Smooth muscle cell (in vitro differentiated cells): ENCODE results near the gene ADD1. TPM values are rescaled to one million over a fixed set of nuclear protein-coding genes. Genes with fewer than 3 reads are reported as not detected.

Experiments
- DNase-seq: peaks from one replicate; lab custom pipeline; 2025; ENCODE audit not compliant: unreplicated experiment; lab: John Stamatoyannopoulos, UW
- H2AFZ ChIP-seq: fragments of 200-600 bp; sonication (generic); 2 replicates; pipeline ENCODE4 v1.6.0; 2016; ENCODE audit warnings: antibody characterized with exemption, low read depth, mild to moderate bottlenecking
- H3F3A ChIP-seq: fragments of 200-600 bp; sonication (generic); 2 replicates; pipeline ENCODE4 v1.6.0; 2017; ENCODE audit warnings: antibody characterized with exemption, low read depth
- H3K27ac ChIP-seq: fragments of 200-600 bp; sonication (generic); 2 replicates; pipeline ENCODE4 v1.5.1; 2016; ENCODE audit warnings: low read depth, mild to moderate bottlenecking
- H3K27me3 ChIP-seq: fragments of 200-600 bp; sonication (generic); 2 replicates; pipeline ENCODE4 v1.6.1; 2016; ENCODE audit warnings: low read depth, mild to moderate bottlenecking
- H3K36me3 ChIP-seq: fragments of 200-600 bp; sonication (generic); 2 replicates; pipeline ENCODE4 v1.5.1; 2016; ENCODE audit warnings: low read depth
- H3K4me1 ChIP-seq: fragments of 200-600 bp; sonication (generic); 2 replicates; pipeline ENCODE4 v1.5.1; 2016; ENCODE audit warnings: low read depth
- H3K4me2 ChIP-seq: fragments of 200-600 bp; sonication (generic); 2 replicates; pipeline ENCODE4 v1.6.0; 2016; ENCODE audit warnings: mild to moderate bottlenecking
- H3K4me3 ChIP-seq: fragments of 200-600 bp; sonication (generic); 2 replicates; pipeline ENCODE4 v1.5.1; 2016; ENCODE audit warnings: mild to moderate bottlenecking
- H3K79me2 ChIP-seq: fragments of 200-600 bp; sonication (generic); 2 replicates; pipeline ENCODE4 v1.6.0; 2016; ENCODE audit warnings: low read depth, mild to moderate bottlenecking
- H3K9ac ChIP-seq: fragments of 200-600 bp; sonication (generic); 2 replicates; pipeline ENCODE4 v1.6.0; 2016; ENCODE audit warnings: low read depth
- H3K9me3 ChIP-seq: fragments of 200-600 bp; sonication (generic); replicated peaks from 2 replicates; pipeline ENCODE4 v1.5.1; 2016; ENCODE audit warnings: low read depth
- H4K20me1 ChIP-seq: fragments of 200-600 bp; sonication (generic); 2 replicates; pipeline ENCODE4 v1.6.0; 2016; ENCODE audit warnings: low read depth
- WGBS: methylation state at CpG from one replicate; pipeline ENCODE4 v1.1.7; 2016; ENCODE audit warnings: low lambda C conversion rate; 5-methylcytosine and 5-hydroxymethylcytosine counted together
- polyA plus RNA-seq: library from polyadenylated mRNA; unstranded; fragments of >200 nt; fragmentation: Nextera tagmentation; extraction: Ambion mirVana; gene quantifications from 2 replicates; pipeline ENCODE4 v1.2.1, GENCODE V29; 2016
- total RNA-seq: library from RNA; depleted of rRNA; stranded (reverse); fragments of >200 nt; gene quantifications from 2 replicates; pipeline ENCODE4 v1.2.3, GENCODE V29; 2014
- TF ChIP-seq, protein P1 (sequence below): fragments of 200-600 bp; sonication (generic); IDR thresholded peaks from 2 replicates; pipeline ENCODE4 v1.5.1; 2017; ENCODE audit warnings: borderline replicate concordance, mild to moderate bottlenecking, antibody characterized with exemption; ENCODE audit not compliant: insufficient read depth, poor library complexity, severe bottlenecking

The ADD1 gene
- total and polyA plus RNA-seq, 2 experiments from 2014 or later = 109 to 175 TPM

DNA sequence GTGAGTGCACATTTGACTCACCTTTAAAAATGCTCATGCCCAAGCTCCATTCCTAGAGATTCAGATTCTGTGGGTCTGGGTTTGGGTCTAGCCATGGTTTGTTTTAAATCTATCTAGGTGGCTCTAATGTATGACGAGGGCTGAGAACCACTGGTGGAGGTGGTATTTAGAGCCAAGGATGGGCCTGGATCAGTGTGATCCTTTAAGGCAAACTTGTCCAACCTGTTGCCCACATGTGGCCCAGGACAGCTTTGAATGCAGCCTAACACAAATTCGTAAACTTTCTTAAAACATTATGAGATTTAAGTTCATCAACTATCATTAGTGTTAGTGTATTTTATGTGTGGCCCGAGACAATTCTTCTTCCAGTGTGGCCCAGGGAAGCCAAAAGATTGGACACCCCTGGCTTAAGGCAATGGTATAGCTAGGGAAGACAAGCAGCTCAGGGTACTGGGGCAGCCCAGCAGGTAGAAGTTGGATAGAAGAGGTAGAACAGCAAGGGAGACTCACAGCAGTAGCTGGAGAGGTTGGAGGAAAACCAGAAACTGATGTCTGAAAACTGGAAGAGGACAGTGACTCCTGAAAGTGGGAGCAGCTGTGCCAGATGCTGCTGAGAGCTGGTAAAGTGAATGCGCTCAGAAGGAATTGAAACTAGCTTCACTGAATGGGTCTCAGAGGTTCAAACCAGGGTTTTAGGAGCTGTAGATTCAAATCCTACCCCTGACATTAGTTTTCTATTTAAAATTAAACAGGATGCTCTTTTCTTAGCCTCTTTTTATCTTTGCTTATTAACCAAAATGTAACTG lies 18.2 kb downstream of the ADD1 start:
- no peaks in the 10 kb centered on the region for H3K36me3 ChIP-seq
- peaks cover 48% of the 10 kb centered on the region for H3K4me1 ChIP-seq
- peaks cover 100% of the 10 kb centered on the region for H4K20me1 ChIP-seq
- peaks cover 17% of the 10 kb centered on the region for H3F3A ChIP-seq
- peak overlapping the region; percentile 57 for H3K4me2 ChIP-seq
- H3K79me2 ChIP-seq = peaks cover 100% of the 10 kb centered on the region
- TF ChIP-seq, protein P1, sequence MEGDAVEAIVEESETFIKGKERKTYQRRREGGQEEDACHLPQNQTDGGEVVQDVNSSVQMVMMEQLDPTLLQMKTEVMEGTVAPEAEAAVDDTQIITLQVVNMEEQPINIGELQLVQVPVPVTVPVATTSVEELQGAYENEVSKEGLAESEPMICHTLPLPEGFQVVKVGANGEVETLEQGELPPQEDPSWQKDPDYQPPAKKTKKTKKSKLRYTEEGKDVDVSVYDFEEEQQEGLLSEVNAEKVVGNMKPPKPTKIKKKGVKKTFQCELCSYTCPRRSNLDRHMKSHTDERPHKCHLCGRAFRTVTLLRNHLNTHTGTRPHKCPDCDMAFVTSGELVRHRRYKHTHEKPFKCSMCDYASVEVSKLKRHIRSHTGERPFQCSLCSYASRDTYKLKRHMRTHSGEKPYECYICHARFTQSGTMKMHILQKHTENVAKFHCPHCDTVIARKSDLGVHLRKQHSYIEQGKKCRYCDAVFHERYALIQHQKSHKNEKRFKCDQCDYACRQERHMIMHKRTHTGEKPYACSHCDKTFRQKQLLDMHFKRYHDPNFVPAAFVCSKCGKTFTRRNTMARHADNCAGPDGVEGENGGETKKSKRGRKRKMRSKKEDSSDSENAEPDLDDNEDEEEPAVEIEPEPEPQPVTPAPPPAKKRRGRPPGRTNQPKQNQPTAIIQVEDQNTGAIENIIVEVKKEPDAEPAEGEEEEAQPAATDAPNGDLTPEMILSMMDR = no peak
- H3K4me3 ChIP-seq = no peak overlapping the region
- peak overlapping the region; percentile 63 for H3K27ac ChIP-seq
- no peak for DNase-seq
- H3K9me3 ChIP-seq = no peaks in the 10 kb centered on the region
- H3K27me3 ChIP-seq = no peaks in the 10 kb centered on the region
- no peak overlapping the region for H3K9ac ChIP-seq
- WGBS = 78% methylated on average over 4 of the region's 4 CpGs
- H2AFZ ChIP-seq = no peak overlapping the region

DNA sequence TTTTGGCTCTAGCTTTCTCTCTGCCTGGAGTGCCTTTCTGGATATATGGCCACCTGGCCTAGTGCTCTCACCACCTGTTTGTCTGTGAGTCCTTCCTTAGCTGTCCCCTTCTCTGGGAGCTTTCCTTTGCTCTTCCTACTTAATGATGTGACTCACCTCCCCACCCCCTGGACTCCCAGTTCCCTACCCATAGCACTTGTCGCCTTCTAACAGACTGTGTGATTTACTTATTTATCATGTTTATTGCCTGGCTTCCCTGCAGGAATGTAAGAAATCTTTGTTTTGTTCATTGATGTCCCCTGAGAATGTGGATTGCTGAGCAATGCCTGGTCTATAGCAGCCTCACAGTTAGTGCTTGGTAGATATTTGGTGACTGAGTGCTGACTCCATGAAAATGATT lies 18.9 kb downstream of the ADD1 start:
- Histone ChIP-seq H3K4me2 (peak overlapping the region; percentile 11), H3K9me3 (no peaks in the 10 kb centered on the region), H3K4me3 (no peak overlapping the region), H3K27me3 (no peaks in the 10 kb centered on the region), H3K79me2 (peaks cover 100% of the 10 kb centered on the region), H3K4me1 (peaks cover 55% of the 10 kb centered on the region), H3K9ac (no peak overlapping the region), H3K27ac (peak overlapping the region; percentile 63), H4K20me1 (peaks cover 100% of the 10 kb centered on the region), H2AFZ (no peak overlapping the region), H3F3A (peaks cover 15% of the 10 kb centered on the region), H3K36me3 (no peaks in the 10 kb centered on the region)
- WGBS = 13% methylated on average over 1 of the region's 1 CpG
- TF ChIP-seq, protein P1 = no peak
- no peak for DNase-seq

DNA sequence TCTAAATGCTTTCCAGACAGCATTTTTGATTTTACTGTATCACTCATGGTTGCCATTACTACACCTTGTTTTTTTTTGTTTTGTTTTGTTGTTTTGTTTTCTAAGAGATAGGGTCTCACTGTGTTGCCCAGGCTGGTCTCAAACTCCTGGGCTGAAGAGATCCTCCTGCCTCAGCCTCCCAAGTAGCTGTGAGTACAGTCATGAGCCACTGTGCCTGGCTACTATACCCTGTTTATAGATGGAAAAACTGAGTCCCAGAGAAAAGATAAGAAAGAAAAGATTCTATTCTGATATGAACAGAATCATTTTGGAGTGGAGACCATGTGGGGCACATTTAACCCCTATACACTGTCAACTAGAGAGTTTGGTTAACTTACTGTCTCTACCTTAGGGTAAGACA lies 20.0 kb downstream of the ADD1 start:
- Histone ChIP-seq H3K27ac (no peak overlapping the region), H3K4me2 (no peak overlapping the region), H3K9ac (no peak overlapping the region), H3K4me3 (no peak overlapping the region), H3K4me1 (peaks cover 66% of the 10 kb centered on the region), H3K9me3 (no peaks in the 10 kb centered on the region), H4K20me1 (peaks cover 100% of the 10 kb centered on the region), H3K79me2 (peaks cover 96% of the 10 kb centered on the region), H3K36me3 (no peaks in the 10 kb centered on the region), H3F3A (peaks cover 14% of the 10 kb centered on the region), H3K27me3 (no peaks in the 10 kb centered on the region), H2AFZ (no peak overlapping the region)
- no peak for DNase-seq
- TF ChIP-seq, protein P1 = no peak
